ENCODE data around the gene PCSK6.
"Not testable (repeated sequence)": the region's sequence is repeated elsewhere in the genome, so short reads cannot be mapped to it uniquely, and the experiment has no call there.

PCSK6 gene

DNA sequence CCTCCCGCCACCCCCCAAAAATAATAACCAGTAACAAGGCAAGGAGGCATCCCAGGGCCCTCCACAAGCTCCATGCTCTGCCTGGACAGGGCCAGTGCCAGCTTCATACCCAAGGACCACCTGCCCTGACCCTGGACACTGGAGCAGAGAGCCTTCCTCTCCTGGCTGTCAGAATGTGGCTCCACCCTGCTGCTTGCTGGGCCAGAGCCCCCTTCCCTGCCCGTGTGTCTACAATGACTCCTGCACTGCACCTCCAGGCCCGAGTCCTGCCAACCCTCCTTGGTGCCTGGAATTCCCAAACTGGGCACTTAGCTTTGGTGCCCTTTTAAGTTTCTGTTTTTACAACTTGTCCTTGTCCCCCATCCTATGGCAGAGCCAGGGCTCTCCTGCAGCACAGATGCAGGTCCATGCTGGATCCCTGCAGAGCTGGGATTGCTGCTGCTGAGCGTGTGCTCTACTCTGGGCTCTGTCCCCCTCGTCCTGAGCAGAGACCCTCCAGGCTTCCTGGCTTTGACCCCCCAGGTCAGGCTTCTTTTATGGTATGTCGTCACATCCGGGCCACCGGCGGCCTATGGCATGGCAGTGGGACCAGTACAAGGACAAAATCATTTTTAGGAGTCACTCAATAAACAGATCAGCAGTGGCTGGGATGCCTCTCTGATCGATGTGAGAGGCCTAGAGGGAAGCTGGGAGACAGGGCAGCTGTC is 183.0 kb downstream of the PCSK6 start:
- DNase-seq, result no peak

DNA sequence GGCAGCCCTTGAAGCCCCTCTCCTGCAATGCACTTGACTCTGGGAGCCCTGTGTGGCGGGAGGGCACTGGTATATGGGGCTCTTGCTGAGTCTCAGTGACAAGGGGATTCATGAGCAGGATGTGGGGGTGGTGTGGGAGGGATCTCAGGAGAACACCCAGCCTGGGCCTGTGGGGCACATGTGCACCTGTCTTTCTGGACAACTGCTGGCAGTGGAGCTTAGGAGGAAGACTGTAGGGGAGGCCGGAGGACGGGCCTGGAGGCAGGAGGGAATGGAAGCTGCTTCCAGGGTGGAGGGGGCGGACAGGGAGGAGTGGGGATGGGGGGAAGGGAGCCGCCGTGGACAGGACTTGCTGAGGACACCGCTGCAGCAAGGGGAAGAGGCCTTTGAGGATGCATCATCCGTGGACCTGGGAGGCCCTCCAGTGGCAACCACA is 183.7 kb downstream of the PCSK6 start:
- no peak for DNase-seq

DNA sequence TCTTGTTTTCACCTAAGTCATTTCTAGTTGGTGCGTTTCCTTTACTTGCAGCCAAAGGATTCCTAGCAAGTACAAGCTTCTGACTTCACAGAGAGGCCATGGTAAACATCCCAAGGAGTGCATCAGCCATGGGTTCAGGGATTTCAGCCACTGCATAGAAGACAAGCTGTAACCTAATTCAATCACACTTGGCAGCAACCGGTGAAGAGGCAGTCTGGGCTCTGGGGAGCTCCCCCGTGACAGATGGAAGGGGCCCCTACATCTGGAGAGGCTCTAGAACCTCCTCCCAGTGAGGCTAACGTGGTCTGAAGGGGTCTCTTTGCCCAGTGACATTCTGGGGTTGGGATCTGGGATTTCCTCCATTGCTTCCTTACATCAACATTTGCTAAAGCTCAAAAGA is 186.1 kb downstream of the PCSK6 start:
- no peak for DNase-seq

DNA sequence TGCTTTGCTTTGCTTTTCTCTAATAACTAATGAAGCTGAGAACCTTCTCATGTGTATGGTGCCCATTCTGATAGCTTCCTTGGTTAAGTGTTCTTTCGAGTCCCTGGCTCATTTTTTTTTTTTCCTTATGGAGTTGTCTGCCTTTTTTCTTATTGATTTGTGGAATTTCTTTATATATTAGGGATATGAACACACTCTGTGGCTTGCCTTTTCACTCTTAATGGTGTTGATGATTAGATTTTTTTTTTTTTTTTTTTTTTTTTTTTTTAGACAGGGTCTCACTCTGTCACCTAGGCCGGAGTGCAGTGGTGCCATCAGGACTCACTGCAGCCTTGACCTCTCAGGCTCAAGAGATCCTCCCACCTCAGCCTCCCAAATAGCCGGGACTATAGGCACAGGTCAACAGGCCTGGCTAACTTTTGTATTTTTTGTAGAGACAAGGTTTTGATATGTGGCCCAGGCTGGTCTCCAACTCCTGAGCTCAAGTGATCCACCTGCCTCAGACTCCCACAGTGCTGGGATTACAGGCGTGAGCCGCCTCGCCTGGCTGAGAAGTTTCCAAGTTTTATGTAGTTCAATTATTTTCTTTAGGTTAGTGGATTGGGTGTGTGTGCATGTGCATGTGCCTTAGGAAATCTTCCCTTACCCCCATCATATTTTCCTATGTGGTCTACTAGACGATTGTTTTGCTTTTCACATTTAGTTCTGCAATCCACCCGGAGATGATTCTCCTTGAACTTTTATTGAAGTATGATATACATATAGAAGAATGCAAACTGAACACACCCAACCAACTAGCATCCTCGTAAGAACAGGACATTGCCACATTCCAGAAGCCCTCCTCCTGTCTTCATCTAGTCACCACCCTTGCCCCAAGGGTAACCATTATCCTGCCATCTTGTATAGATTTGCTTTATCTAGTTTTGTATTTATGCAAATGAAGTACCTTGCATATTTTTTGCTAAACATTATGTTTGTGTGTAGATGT is 192.8 kb downstream of the PCSK6 start:
- no peak for DNase-seq

DNA sequence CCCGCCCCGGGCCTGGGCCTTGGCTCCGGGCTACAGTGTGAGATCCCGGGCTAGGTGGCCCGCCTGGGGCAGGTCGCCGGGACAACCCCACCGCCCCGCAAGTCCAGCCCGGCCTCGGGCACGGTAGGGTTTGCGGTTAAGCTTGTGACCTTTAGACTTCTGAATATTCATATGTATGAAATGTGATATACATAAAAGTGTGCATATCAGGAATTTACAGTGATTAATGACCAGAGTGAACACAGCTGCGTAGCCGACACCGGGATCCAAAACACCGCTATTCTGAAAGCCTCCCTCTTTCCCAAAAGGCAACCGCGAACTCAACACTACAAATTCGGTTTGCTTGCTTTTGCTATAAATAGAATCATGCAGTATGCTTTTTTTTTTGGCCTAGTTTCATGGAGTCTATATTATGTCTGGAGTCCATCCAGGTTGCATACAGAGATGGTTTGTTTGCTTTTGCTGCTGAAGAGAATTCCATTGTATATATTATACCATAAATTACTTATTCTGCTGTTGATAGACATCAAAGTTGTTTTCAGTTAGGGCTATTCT is 193.8 kb downstream of the PCSK6 start:
- DNase-seq, result no peak

DNA sequence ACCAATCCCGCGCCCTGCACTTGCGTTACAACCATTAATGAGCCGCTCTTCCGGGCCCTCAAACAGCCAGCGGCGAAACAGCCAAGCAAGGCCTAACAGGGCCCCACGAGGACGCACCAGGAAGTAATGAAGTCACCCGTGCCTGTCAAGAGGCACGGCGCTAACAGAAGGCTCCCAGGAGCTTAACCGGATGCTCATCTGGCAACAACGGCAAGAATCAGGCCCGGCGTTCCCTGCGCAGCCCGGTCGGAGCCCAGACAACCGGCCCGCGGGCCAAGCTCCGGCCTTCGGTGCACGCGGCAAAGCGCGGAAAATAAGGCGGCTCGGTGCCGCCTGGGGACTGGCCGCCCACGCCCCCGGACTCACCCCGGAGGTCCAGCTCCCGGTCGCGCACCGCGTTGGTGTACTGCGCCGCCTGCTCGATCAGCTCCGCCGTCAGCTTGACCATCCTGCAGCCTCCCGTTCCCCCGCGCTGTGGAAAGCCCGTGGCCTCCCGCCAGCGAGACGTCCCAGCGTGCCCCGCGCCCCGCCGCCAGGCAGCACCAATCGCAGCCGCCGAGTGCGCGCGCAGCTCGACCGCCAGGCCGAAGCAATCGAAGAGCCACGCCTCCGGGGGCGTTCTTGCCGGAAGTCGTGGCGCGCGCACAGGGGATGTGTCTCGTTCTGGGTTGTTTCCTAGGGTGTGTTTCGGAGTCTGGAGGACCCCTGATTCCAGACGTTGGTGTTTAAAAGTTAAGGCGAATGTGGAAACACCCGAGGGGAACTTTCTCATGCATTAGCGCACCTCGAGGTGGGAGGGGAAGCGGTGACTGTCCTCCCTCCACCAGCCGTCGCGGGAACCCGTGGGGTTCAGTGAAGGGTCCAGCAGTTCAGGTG is 194.5 kb downstream of the PCSK6 start, which contains the start of gene SNRPA1:
TSS of gene SNRPA1 (minus strand) at position 518 of the 876 bp plus-strand sequence. CDS start at position 448, 70 bp downstream.
- DNase-seq, result peak; percentile 95 to 99 (median 96)

DNA sequence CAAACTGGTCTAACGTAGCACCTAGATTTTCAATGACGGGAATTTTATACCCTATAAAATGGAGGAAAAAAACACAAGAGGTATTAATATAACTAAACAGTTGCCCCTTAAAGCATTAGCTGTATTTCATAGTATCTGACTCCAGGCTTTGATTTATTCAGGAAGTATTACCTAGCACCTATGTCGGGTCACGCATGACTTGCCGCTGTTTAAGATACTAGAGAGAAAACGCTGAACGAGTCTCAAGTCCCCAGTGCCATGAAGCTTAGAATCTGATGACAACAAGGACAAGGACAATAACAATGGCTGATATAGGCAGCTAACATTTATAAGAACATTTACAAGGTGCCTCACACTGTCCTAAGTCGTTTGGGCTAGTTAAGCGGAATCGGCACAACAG is 196.4 kb downstream of the PCSK6 start:
- no peak for DNase-seq

DNA sequence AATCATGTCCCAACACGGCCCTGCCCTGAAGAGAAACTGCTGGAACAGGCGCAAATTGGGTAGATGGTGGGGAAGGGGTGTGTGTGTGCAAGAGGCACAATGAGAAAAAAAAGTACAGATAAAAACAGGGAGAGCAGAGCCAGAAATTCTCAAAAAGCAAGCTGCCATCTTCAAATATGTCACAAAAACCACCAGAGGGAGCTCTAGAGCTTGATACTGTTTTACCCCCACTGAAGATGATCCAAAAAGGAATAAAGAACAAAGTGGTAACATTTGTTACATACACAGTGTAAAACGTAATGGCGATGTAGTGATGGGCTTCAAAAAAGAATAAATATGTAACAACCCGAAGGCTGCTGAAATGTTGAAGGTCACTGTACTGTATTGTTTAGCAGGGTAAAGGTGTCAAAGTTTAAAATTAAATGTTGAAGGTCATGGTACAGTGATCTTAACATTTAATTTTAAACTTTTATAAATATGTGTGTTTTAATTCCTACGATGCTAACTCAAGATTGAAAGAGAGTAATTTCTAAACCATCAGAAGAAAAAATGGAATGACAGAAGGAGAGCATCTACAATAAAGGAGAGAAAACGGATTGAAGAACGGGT is 200.5 kb downstream of the PCSK6 start:
- peak in 2 of 5 donors; percentile 24 to 59 for DNase-seq

DNA sequence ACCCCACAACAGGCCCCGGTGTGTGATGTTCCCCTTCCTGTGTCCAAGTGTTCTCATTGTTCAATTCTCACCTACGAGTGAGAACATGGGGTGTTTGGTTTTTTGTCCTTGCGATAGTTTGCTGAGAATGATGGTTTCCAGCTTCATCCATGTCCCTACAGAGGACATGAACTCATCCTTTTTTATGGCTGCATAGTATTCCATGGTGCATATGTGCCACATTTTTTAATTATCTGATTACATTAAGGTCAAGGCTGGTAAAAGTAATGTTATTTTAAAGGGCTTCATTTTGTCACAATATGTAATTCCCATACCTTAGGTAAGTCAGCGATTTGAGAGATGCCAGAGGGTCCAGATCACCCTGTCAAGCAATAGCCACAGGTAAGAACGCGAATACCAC is 202.2 kb downstream of the PCSK6 start:
- not testable (repeated sequence) for DNase-seq

DNA sequence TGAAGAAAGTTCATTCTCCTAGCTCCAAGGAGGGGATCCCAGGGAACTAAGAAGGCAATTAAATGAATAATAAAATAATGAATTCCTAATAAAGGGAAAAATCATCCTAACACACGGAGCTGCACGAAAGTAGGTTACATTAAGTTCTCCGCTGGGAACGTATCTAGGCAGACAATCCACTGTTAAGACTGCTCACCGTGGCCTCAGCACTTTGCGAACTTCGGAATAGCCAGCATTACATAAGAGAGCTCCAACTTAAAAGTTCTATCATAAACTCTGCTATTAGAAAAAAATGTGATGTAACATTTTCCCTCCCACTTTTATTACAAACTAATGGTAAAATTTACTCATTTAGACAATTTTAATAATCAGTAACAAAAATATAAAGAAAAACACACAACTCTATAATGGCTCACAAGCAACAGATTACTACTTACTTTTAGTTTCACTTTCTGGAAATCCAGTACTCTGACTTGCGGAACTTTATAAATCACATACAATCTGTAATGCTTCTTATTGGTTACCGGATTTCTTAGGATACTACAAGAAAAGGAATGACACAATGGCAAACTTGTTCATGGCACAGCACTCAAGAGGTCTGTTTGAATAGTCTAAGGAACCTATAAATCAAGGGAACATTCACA is 202.9 kb downstream of the PCSK6 start:
- DNase-seq, result no peak

DNA sequence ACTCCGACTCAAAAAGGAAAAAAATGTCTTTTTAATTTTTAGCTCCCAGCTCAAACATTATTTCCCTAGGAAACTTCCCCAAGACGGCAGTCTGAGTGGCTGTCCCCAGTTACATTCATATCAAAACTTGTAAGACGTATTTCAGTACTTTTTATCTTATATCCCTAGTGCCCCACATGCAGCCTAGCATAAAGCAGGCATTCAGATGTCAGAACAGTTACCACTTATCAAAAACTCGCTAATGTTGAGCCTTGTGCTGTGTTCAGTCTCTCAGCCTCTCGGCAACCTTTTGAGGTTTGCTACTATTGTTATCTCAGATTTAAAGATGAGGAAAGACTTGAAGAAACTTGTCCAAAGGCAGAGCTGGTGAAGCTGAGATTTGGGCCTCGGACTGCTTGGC is 205.6 kb downstream of the PCSK6 start:
- no peak for DNase-seq

DNA sequence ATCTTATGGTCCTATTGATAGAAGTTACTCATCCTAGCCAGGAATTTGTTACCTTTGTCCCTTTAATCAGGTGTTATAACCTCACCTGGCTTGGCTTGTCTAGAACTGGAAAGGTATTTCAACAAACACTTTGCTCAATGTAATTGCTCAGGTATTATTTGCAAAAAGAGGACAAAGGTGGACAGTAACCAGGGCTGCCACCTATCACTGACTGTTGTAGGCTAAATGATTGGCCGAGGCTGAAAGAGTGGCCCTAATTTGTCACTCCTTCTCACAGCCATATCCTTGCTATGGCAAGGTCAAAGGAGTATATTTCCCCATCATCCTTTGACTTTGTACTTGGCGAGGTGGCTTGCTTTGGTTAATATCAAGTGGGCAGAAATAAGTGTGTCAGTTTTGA is 209.5 kb downstream of the PCSK6 start:
- no peak for DNase-seq

DNA sequence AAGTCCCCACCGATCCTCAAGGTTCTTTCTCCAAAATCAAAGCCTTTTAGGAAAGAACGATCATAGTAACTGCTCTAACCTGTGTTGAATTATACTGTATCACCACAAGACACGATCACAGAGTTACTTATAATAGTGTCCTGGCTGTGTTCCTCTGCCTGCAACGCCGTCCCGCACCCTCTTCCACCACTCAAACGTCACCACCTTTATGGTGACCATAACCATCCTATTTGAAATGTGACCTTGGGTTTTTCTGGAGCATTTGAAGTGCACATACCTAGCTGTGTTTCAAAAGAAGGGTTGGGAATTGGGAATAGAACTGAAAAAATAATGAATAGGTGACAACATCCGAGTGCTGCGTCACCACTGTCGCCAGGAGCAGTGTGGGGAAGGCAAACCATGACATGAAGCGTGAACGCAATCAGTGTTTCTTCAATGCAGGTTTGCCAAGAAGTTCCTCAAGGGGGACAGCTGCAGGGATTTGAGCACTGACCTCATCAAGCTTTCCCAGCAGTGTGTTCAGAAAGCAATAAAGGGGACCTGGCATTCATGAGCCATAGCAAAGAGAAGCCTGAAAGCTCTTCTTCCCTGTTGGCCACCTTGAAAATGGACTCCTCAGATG is 211.5 kb downstream of the PCSK6 start:
- no peak for DNase-seq

DNA sequence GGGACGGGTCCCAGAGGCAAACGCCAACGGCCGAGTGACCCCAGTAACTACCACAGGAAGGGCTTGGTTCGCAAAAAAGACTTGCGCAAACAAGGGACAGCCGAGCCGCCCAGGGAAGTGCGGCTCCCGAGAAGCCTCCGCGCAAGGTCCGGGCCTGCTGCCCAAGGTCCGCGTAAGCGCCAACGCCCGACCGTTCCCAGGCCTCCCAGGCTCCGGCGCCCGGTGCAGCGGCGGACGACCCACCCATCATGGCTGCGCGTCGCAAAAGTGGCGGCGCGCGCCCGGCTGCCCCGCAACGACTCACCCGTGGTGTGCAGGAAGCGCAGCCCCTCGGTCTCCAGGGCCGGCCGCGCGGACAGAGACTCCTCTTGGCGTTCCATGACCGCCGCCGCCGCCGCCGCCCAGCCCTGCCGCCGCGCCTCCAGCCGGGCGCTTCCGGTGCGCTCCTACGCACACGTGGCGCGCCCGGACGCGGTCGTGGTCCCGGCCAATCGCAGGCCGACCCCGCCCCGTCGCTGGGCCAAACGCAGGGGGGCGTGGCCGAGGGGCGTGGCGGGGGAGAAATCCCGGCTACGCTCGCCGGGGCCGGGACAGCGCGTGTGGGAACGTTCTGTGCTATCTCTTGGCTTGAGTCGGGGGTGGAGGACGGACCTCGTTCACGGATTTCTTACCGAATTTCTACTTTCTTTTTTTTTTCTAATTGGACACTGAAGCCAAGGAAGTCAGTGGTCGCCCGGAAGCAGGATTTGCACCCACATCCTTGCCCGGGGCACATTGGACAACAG is 212.3 kb downstream of the PCSK6 start, which contains the start of gene SELENOS:
TSS of gene SELENOS (minus strand) at position 448 of the 785 bp plus-strand sequence. CDS start at position 380, 68 bp downstream.
- peak; percentile 82 to 90 (median 85) for DNase-seq

DNA sequence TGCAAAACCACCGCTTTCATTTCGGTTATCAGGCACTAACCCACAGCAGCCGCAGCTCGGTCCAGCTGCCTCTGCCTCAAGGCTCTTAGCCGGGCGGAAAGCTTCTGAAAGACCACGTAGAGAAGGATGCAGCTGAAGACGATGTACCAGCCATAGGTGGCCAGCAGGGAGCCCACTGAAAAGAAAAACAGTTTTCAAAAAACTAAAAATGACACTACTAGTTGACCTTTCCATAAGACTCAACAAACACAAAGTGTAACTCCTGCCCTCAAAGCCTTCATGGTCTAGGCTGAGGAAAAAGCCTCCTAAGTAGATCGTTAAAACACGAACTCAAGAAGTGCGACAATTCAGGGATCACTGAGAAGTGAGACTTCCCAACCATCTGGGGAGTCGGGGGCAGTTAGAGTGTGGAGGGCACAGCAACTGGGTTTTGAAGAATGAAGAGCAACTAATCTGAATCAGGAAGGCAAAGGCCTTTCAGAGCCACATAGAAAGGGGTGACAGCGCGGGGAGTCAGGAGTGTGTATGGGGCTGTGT is 212.9 kb downstream of the PCSK6 start:
- DNase-seq, result peak in 1 of 5 donors; percentile 35

DNA sequence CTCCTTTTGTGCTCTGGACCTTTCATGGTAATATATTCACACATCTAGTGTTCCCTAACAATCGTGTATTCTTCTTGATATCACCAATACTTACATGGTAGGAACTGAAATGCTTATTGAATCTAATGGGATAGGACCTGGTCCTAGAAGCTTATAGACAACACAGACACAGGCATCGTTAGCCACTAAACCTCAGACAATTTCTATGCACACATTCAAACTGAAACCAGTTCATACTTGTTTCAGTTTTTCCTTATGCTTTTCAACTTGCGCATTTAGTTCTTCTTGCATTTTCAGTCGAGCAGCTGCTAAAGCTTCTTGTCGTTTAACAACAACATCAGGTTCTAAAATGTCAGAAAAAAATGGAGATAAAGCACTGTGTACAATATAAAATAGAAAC is 214.5 kb downstream of the PCSK6 start:
- peak in 1 of 5 donors; percentile 61 for DNase-seq

DNA sequence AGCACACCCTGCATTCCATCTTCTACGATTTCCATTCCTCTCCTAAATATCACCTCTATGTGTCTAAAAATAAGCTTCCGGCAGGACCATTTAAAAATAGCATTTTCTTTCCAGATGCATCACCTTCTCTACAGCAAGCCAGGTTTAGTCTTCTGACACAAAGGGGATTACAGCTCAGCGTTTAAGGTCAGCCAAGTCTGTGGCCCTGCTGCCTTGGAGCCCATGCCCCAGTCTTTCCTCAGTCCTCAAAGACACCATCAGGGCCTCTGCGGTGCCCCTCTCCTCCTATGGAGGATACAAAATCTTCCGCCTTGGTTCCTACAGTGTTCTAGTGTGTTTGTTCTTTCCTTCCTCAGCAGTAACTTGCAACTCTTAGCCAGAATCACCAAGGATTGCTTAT is 216.0 kb downstream of the PCSK6 start:
- DNase-seq, result no peak

DNA sequence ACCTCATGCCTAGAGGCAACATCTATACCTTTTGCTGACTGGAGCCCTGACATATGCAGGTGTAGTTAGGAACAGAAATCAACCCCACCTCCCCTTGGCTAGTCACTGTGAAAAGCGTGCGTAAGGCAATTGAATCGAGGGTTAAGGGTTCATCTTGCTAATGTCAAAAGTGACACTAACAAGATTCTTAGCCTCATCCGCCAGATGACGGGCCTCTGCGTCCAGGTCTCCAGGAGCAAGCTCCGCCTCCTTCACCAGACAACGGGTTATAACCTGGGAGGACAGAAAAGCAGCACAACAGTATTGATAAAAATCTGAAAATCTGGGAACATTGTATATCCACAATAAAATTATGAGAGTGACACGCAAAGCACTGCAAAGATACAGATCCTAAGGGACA is 216.9 kb downstream of the PCSK6 start:
- DNase-seq, result no peak

DNA sequence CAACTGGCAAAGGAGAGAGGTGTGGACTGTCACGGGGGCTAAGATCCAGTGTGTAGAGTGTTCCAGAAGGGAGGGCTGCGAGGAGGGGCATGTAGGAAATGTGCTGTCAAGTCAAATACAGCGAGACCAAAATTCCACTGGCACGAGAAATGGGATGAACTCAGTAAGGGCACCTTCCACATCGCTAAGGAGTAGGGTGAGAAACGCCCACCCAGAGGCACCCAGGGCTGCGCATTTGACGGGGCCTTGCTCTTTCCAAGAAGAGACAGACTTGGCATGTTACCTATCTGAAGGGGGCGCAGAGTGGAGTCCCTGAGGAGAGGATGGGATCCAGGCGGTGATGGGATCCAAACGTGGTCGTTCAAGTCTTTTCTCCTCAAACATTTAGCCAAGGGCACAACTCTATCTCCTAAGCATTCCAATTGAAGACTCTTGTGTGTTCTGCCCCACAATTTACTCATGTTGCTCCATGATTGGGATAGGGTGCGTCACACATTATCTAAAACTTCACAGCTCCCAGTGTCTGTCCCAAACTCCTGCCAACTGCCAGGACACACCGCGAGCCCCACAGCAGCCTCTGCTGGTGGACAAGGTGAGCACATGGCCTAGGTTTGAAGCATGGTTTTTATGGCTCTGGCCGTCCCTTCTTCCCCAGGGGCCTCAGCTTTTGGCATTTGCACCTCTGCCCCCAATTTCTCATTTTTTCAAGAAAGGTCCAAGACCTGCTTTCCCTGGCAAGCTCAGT is 219.9 kb downstream of the PCSK6 start:
- no peak for DNase-seq
